ENCODE data around the gene KDM2B.
A peak's percentile ranks its signal among the peaks of the same experiment; 100 is the strongest.

KDM2B gene

GRCh38 chr12:121400332-121401139, 180.3 kb downstream of the KDM2B start:
- peak overlapping the region; percentile 93 to 95 for H3K4me3 ChIP-seq (replicated peaks in 1 of 2; ENCODE audit: low read depth in 2 of 2, low read length in 2 of 2)
- DNase-seq (ENCODE audit: low read depth in 2 of 2) = peak; percentile 29 to 46
- no peak for TF ChIP-seq CTCF (IDR thresholded peaks at IDR 0.05; ENCODE audit: low read depth, low read length)

- H3K4me3 ChIP-seq (replicated peaks in 1 of 2; ENCODE audit: low read depth in 2 of 2, low read length in 2 of 2) = peak within 1 kb of the TSS; percentile 93 to 95
- DNase-seq (ENCODE audit: low read depth in 2 of 2) = peak; percentile 98
- TF ChIP-seq CTCF (IDR thresholded peaks at IDR 0.05; ENCODE audit: low read depth, low read length) = no peak
Observed at GRCh38 chr12:121399391-121400331, 181.2 kb downstream of the KDM2B start, which contains the start of gene RNF34. TSS of gene RNF34 (plus strand) at chr12:121400118. CDS start at chr12:121400213, 95 bp downstream.

- TF ChIP-seq CTCF (IDR thresholded peaks at IDR 0.05; ENCODE audit: low read depth, low read length) = no peak
- no peak overlapping the region for H3K4me3 ChIP-seq (replicated peaks in 1 of 2; ENCODE audit: low read depth in 2 of 2, low read length in 2 of 2)
- no peak for DNase-seq (ENCODE audit: low read depth in 2 of 2)
Observed at GRCh38 chr12:121398355-121398754, 182.5 kb downstream of the KDM2B start.

- no peak for TF ChIP-seq CTCF (IDR thresholded peaks at IDR 0.05; ENCODE audit: low read depth, low read length)
- DNase-seq (ENCODE audit: low read depth in 2 of 2) = no peak
- H3K4me3 ChIP-seq (replicated peaks in 1 of 2; ENCODE audit: low read depth in 2 of 2, low read length in 2 of 2) = no peak overlapping the region
Observed at GRCh38 chr12:121397521-121397920, 183.3 kb downstream of the KDM2B start.

- no peak for TF ChIP-seq CTCF (IDR thresholded peaks at IDR 0.05; ENCODE audit: low read depth, low read length)
- no peak overlapping the region for H3K4me3 ChIP-seq (replicated peaks in 1 of 2; ENCODE audit: low read depth in 2 of 2, low read length in 2 of 2)
- no peak for DNase-seq (ENCODE audit: low read depth in 2 of 2)
Observed at GRCh38 chr12:121392325-121392716, 188.5 kb downstream of the KDM2B start.

- TF ChIP-seq CTCF (IDR thresholded peaks at IDR 0.05; ENCODE audit: low read depth, low read length) = no peak
- H3K4me3 ChIP-seq (replicated peaks in 1 of 2; ENCODE audit: low read depth in 2 of 2, low read length in 2 of 2) = peak overlapping the region; percentile 2 to 9
- peak; percentile 58 to 77 for DNase-seq (ENCODE audit: low read depth in 2 of 2)
Observed at GRCh38 chr12:121391619-121392324, 189.1 kb downstream of the KDM2B start.

Data from cardiac fibroblast (primary cell).